ENCODE data around the gene SYT1. TPM values are rescaled to one million over a fixed set of nuclear protein-coding genes. Genes with fewer than 3 reads are reported as not detected.
"Not testable (repeated sequence)": the region's sequence is repeated elsewhere in the genome, so short reads cannot be mapped to it uniquely, and the experiment has no call there.

Gene SYT1
- total RNA-seq, 4 donors from 2014 or later = 9.7 to 24.3 (median 18.3) TPM

DNA sequence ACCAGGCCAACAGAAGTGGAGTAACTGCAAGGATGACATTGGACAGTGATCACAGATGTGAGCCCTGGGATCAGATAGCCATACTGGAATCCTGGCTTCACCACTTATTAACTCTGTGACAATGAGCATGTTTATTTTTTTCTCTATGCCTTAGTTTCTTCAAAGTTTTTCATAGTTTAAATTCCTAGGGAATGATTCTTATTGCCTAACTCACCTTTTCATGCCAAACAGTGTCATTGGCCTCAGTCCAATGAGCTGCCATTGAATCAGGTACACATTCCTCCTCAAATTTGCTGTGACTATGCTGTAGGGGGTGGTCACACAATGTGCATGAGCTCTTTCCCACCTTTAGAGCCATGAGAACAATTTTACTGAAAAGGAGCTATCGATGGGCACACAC, 342.3 kb downstream of the SYT1 start:
- Histone ChIP-seq H3K4me3 (no peak overlapping the region), H3K27me3 (no peaks in the 10 kb centered on the region), H3K9me3 (no peaks in the 10 kb centered on the region), H3K4me1 (no peaks in the 10 kb centered on the region), H3K27ac (no peak overlapping the region), H3K36me3 (no peaks in the 10 kb centered on the region)
- intact Hi-C loops (cut with DNase I; ENCODE audit: low total_unique reads) = no loop called here
- no peak for TF ChIP-seq POLR2A (IDR thresholded peaks at IDR 0.05)
- TF ChIP-seq, protein P1, sequence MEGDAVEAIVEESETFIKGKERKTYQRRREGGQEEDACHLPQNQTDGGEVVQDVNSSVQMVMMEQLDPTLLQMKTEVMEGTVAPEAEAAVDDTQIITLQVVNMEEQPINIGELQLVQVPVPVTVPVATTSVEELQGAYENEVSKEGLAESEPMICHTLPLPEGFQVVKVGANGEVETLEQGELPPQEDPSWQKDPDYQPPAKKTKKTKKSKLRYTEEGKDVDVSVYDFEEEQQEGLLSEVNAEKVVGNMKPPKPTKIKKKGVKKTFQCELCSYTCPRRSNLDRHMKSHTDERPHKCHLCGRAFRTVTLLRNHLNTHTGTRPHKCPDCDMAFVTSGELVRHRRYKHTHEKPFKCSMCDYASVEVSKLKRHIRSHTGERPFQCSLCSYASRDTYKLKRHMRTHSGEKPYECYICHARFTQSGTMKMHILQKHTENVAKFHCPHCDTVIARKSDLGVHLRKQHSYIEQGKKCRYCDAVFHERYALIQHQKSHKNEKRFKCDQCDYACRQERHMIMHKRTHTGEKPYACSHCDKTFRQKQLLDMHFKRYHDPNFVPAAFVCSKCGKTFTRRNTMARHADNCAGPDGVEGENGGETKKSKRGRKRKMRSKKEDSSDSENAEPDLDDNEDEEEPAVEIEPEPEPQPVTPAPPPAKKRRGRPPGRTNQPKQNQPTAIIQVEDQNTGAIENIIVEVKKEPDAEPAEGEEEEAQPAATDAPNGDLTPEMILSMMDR (IDR thresholded peaks at IDR 0.05) = no peak
- DNase-seq = no peak

DNA sequence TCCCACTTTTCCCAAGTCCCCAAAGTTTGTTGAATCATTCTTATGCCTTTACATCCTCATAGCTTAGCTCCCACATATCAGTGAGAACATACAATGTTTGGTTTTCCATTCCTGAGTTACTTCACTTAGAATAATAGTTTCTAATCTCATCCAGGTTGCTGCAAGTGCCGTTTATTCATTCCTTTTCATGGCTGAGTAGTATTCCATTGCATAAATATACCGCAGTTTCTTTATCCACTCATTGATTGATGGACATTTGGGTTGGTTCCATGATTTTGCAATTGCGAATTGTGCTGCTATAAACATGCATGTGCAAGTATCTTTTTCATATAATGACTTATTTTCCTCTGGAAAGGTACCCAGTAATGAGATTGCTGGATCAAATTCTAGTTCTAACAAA, 345.8 kb downstream of the SYT1 start:
- H3K4me1 ChIP-seq; H3K27ac ChIP-seq; DNase-seq; H3K27me3 ChIP-seq; H3K9me3 ChIP-seq; intact Hi-C loops (cut with DNase I; ENCODE audit: low total_unique reads); H3K36me3 ChIP-seq; H3K4me3 ChIP-seq: not testable (repeated sequence)

DNA sequence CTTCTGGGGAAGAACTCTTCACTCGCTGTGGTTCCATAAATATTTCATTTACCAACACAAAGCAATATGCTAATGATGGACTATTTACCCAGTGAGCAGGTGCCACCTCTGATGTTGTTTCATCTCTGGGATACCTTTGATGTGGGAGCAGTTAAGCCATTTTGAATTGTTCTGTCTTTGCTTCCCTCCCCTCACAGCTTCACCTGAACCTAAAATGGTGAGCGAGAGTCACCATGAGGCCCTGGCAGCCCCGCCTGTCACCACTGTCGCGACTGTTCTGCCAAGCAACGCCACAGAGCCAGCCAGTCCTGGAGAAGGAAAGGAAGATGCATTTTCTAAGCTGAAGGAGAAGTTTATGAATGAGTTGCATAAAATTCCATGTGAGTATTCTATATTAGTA, 352.7 kb downstream of the SYT1 start:
- no peak for TF ChIP-seq POLR2A (IDR thresholded peaks at IDR 0.05)
- TF ChIP-seq, protein P1 (IDR thresholded peaks at IDR 0.05) = no peak
- H3K4me3 ChIP-seq = no peak overlapping the region
- no peaks in the 10 kb centered on the region for H3K36me3 ChIP-seq
- intact Hi-C loops (cut with DNase I; ENCODE audit: low total_unique reads) = no loop called here
- H3K9me3 ChIP-seq = peaks cover 0 to 2% of the 10 kb centered on the region in 2 donors
- no peak overlapping the region for H3K27ac ChIP-seq
- no peak for DNase-seq
- H3K27me3 ChIP-seq = no peaks in the 10 kb centered on the region
- no peaks in the 10 kb centered on the region for H3K4me1 ChIP-seq

DNA sequence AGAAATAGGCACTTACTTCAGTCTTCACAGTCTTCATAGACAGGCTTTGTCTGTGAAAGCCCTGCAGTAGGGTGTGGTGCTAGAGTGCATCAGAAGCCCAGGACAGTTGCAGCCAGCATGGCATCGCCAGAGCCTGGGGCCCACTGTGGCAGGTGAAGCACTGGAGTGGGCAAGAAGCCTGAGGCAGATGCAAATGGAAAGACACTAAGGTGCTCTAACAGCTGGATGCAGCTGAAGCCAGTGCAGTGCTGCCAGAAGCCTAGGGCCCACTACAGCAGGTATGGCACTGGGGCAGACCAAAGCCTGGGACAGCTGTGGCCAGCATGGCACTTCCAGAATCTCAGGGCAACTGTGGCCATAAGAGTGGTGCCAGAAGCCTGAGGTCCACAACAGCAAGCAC, 358.6 kb downstream of the SYT1 start:
- intact Hi-C loops (cut with DNase I; ENCODE audit: low total_unique reads) = no loop called here
- Histone ChIP-seq H3K4me1 (no peaks in the 10 kb centered on the region), H3K4me3 (no peak overlapping the region), H3K9me3 (peaks cover 0 to 13% of the 10 kb centered on the region in 2 donors), H3K36me3 (no peaks in the 10 kb centered on the region), H3K27ac (no peak overlapping the region), H3K27me3 (no peaks in the 10 kb centered on the region)
- no peak for DNase-seq
- TF ChIP-seq, protein P1 (IDR thresholded peaks at IDR 0.05) = no peak
- no peak for TF ChIP-seq POLR2A (IDR thresholded peaks at IDR 0.05)

DNA sequence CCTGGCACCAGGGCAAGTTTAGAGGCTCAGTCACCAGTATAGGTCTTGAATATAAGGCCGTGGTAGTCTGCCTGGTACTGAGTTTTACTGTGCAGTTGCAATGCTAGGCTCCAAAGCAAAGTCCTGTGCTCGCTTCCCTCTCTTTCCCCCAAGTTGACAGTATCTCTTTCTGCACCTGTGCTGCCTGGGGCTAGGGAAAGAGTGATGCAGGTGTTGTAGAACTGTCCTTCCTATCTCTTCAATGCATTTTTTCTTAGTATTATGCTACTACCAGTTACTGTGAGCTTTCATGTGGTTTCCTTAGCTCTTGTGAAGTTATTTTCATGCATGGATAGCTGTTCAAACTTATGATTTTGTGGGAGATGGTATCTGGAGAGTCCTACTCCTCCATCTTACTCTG, 359.2 kb downstream of the SYT1 start:
- intact Hi-C loops (cut with DNase I; ENCODE audit: low total_unique reads) = no loop called here
- Histone ChIP-seq H3K27me3 (no peaks in the 10 kb centered on the region), H3K4me1 (no peaks in the 10 kb centered on the region), H3K27ac (no peak overlapping the region), H3K4me3 (no peak overlapping the region), H3K36me3 (no peaks in the 10 kb centered on the region), H3K9me3 (peaks cover 0 to 13% of the 10 kb centered on the region in 2 donors)
- TF ChIP-seq, protein P1 (IDR thresholded peaks at IDR 0.05) = no peak
- TF ChIP-seq POLR2A (IDR thresholded peaks at IDR 0.05) = no peak
- DNase-seq = no peak

DNA sequence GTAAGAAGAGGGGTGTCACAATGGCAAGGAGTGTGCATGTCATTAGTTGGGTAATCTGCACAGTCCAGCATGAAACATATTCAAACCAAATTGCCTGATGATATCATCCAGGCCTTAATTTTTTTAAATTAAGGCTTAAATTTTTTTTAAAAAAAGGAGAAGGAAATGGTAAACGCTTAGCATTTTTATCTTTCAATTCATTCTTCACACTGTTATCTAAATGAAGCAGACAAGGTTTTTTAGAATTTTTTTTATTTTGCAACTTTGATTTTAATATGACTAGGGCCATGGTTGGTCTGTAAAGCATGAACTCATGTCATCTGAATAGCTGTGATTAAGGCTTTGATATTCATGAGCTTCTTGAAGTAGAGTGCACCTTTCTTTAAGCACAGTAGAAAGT, 362.5 kb downstream of the SYT1 start:
- intact Hi-C loops (cut with DNase I; ENCODE audit: low total_unique reads) = no loop called here
- H3K4me3 ChIP-seq = no peak overlapping the region
- DNase-seq = no peak
- TF ChIP-seq, protein P1 (IDR thresholded peaks at IDR 0.05) = no peak
- no peak for TF ChIP-seq POLR2A (IDR thresholded peaks at IDR 0.05)
- no peaks in the 10 kb centered on the region for H3K27me3 ChIP-seq
- H3K4me1 ChIP-seq = no peaks in the 10 kb centered on the region
- no peak overlapping the region for H3K27ac ChIP-seq
- no peaks in the 10 kb centered on the region for H3K36me3 ChIP-seq
- H3K9me3 ChIP-seq = peaks cover 0 to 13% of the 10 kb centered on the region in 2 donors

Measured in uterus (tissue), 4 donors.